HG03159 (cell line): ENCODE results near the gene INCENP.

Source experiments
- ATAC-seq: cut with Tn5 transposase; IDR thresholded peaks from one replicate; pipeline ENCODE4 v1.9.1; 2021; ENCODE audit warnings: mild to moderate bottlenecking, moderate library complexity; ENCODE audit not compliant: unreplicated experiment

Gene INCENP

GRCh38 chr11:62140304-62141110 is 16.7 kb downstream of the INCENP start:
- no peak for ATAC-seq

- no peak for ATAC-seq
Observed at GRCh38 chr11:62141111-62142042, 17.6 kb downstream of the INCENP start.

- ATAC-seq = no peak
Observed at GRCh38 chr11:62142043-62142375, 18.2 kb downstream of the INCENP start.

- no peak for ATAC-seq
Observed at GRCh38 chr11:62142921-62143320, 19.1 kb downstream of the INCENP start.

GRCh38 chr11:62143727-62144126 is 19.9 kb downstream of the INCENP start:
- ATAC-seq = no peak

- no peak for ATAC-seq
Observed at GRCh38 chr11:62144641-62145255, 20.9 kb downstream of the INCENP start.

GRCh38 chr11:62145261-62145871 is 21.6 kb downstream of the INCENP start:
- ATAC-seq = no peak

GRCh38 chr11:62146476-62147200 is 22.8 kb downstream of the INCENP start:
- ATAC-seq = no peak

GRCh38 chr11:62147545-62147944 is 23.7 kb downstream of the INCENP start:
- ATAC-seq = no peak

GRCh38 chr11:62148271-62148980 is 24.6 kb downstream of the INCENP start:
- ATAC-seq = no peak

GRCh38 chr11:62149986-62150886 is 26.4 kb downstream of the INCENP start:
- no peak for ATAC-seq

- no peak for ATAC-seq
Observed at GRCh38 chr11:62150887-62151736, 27.3 kb downstream of the INCENP start.

GRCh38 chr11:62151737-62152102 is 27.9 kb downstream of the INCENP start:
- ATAC-seq = no peak

- ATAC-seq = no peak
Observed at GRCh38 chr11:62152245-62153086, 28.7 kb downstream of the INCENP start.

- ATAC-seq = no peak
Observed at GRCh38 chr11:62153087-62153395, 29.2 kb downstream of the INCENP start.

GRCh38 chr11:62153617-62154016 is 29.8 kb downstream of the INCENP start:
- no peak for ATAC-seq

- ATAC-seq = no peak
Observed at GRCh38 chr11:62157603-62158002, 33.8 kb downstream of the INCENP start.
